ENCODE results near the gene KLF15. TPM values are rescaled to one million over a fixed set of nuclear protein-coding genes. Genes with fewer than 3 reads are reported as not detected.

The KLF15 gene
- total RNA-seq, 1 experiment from 2014 or later = 23.5 TPM

- in situ Hi-C loops (cut with HindIII; ENCODE audit: low pct_unique_long_range_greater_than_20kb, low sequenced_read_pairs) = no loop called here
These were observed 13.4 kb upstream of the KLF15 start for GRCh38 chr3:126370606-126371005.

GRCh38 chr3:126370055-126370454 is 12.8 kb upstream of the KLF15 start:
- no peak for DNase-seq (ENCODE audit: low read depth, low spot score)
- in situ Hi-C loops (cut with HindIII; ENCODE audit: low pct_unique_long_range_greater_than_20kb, low sequenced_read_pairs) = no loop called here

More at GRCh38 chr3:126370606-126371005, 13.4 kb upstream of the KLF15 start:
- DNase-seq (ENCODE audit: low read depth, low spot score) = no peak

- no peak for DNase-seq (ENCODE audit: low read depth, low spot score)
- in situ Hi-C loops (cut with HindIII; ENCODE audit: low pct_unique_long_range_greater_than_20kb, low sequenced_read_pairs) = no loop called here
These were observed 12.3 kb upstream of the KLF15 start for GRCh38 chr3:126369490-126369889.

- DNase-seq (ENCODE audit: low read depth, low spot score) = no peak
- in situ Hi-C loops (cut with HindIII; ENCODE audit: low pct_unique_long_range_greater_than_20kb, low sequenced_read_pairs) = no loop called here
These were observed 10.2 kb upstream of the KLF15 start for GRCh38 chr3:126367316-126367805.

- no peak for DNase-seq (ENCODE audit: low read depth, low spot score)
- in situ Hi-C loops (cut with HindIII; ENCODE audit: low pct_unique_long_range_greater_than_20kb, low sequenced_read_pairs) = no loop called here
These were observed 8.4 kb upstream of the KLF15 start for GRCh38 chr3:126365351-126366277.

GRCh38 chr3:126364731-126365301 is 7.6 kb upstream of the KLF15 start:
- in situ Hi-C loops (cut with HindIII; ENCODE audit: low pct_unique_long_range_greater_than_20kb, low sequenced_read_pairs) = no loop called here
- DNase-seq (ENCODE audit: low read depth, low spot score) = no peak

GRCh38 chr3:126364130-126364695 is 7.0 kb upstream of the KLF15 start:
- DNase-seq (ENCODE audit: low read depth, low spot score) = no peak
- in situ Hi-C loops (cut with HindIII; ENCODE audit: low pct_unique_long_range_greater_than_20kb, low sequenced_read_pairs) = no loop called here

- in situ Hi-C loops (cut with HindIII; ENCODE audit: low pct_unique_long_range_greater_than_20kb, low sequenced_read_pairs) = no loop called here
- DNase-seq (ENCODE audit: low read depth, low spot score) = no peak
These were observed 4.0 kb upstream of the KLF15 start for GRCh38 chr3:126361211-126361610.

- DNase-seq (ENCODE audit: low read depth, low spot score) = no peak
- in situ Hi-C loops (cut with HindIII; ENCODE audit: low pct_unique_long_range_greater_than_20kb, low sequenced_read_pairs) = no loop called here
These were observed 3.5 kb upstream of the KLF15 start for GRCh38 chr3:126360714-126361060.

GRCh38 chr3:126360046-126360713 is 3.0 kb upstream of the KLF15 start:
- in situ Hi-C loops (cut with HindIII; ENCODE audit: low pct_unique_long_range_greater_than_20kb, low sequenced_read_pairs) = no loop called here
- no peak for DNase-seq (ENCODE audit: low read depth, low spot score)

GRCh38 chr3:126358816-126359181 is 1.6 kb upstream of the KLF15 start:
- DNase-seq (ENCODE audit: low read depth, low spot score) = no peak
- in situ Hi-C loops (cut with HindIII; ENCODE audit: low pct_unique_long_range_greater_than_20kb, low sequenced_read_pairs) = no loop called here

GRCh38 chr3:126358038-126358815 is 1.0 kb upstream of the KLF15 start:
- DNase-seq (ENCODE audit: low read depth, low spot score) = no peak
- in situ Hi-C loops (cut with HindIII; ENCODE audit: low pct_unique_long_range_greater_than_20kb, low sequenced_read_pairs) = no loop called here

- in situ Hi-C loops (cut with HindIII; ENCODE audit: low pct_unique_long_range_greater_than_20kb, low sequenced_read_pairs) = no loop called here
These were observed 589 bp downstream of the KLF15 start for GRCh38 chr3:126356373-126357264.

GRCh38 chr3:126355777-126356372 is 1.3 kb downstream of the KLF15 start:
- in situ Hi-C loops (cut with HindIII; ENCODE audit: low pct_unique_long_range_greater_than_20kb, low sequenced_read_pairs) = no loop called here
- DNase-seq (ENCODE audit: low read depth, low spot score) = peak; percentile 94

More at GRCh38 chr3:126356373-126357264, 589 bp downstream of the KLF15 start:
- DNase-seq (ENCODE audit: low read depth, low spot score) = no peak

- in situ Hi-C loops (cut with HindIII; ENCODE audit: low pct_unique_long_range_greater_than_20kb, low sequenced_read_pairs) = no loop called here
- no peak for DNase-seq (ENCODE audit: low read depth, low spot score)
These were observed 2.0 kb downstream of the KLF15 start for GRCh38 chr3:126355251-126355650.

- no peak for DNase-seq (ENCODE audit: low read depth, low spot score)
- in situ Hi-C loops (cut with HindIII; ENCODE audit: low pct_unique_long_range_greater_than_20kb, low sequenced_read_pairs) = no loop called here
These were observed 2.4 kb downstream of the KLF15 start for GRCh38 chr3:126354776-126355175.
